ENCODE measurements around the gene CLCNKB. TPM values are rescaled to one million over a fixed set of nuclear protein-coding genes. Genes with fewer than 3 reads are reported as not detected.
A peak's percentile ranks its signal among the peaks of the same experiment; 100 is the strongest.
"Not testable (repeated sequence)": the region's sequence is repeated elsewhere in the genome, so short reads cannot be mapped to it uniquely, and the experiment has no call there.

CLCNKB gene
- total RNA-seq, 1 donor from 2014 or later: 3.0 TPM

DNA sequence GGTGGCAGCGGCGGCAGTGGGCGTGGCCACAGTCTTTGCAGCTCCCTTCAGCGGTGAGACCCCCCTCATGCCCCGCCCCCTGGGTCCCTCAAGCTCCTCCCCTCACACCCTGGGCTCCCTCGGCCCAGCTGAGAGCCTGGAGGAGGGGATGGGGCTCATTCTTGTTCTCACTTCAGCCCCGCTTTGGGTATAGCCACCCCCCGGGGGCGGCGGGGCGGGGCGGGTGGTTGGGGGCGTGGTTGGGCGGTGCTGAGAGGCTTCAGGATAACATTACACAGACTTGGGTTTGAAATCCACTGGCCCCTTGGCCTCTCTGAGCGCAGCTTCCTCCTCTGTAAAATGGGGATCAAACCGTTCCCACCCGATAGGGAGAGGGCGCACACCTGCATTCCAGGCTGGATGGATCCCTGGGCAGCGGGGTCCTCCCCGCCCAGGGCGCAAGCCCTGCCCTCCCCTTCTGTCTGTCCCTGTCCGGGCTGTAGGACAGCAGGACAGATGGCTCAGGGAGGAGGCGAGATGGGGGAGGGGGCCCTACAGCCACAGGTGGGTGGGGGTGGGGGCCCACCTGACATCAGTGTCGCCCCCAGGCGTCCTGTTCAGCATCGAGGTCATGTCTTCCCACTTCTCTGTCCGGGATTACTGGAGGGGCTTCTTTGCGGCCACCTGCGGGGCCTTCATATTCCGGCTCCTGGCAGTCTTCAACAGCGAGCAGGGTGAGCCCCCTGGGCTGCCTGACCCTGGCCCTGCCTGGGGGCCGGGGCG lies 16.7 kb upstream of the CLCNKB start:
- peaks cover 2% of the 10 kb centered on the region for H3K4me1 Mint-ChIP-seq
- peak in 1 of 2 experiments; percentile 79 for DNase-seq (ENCODE audit: low spot score in 2 of 2, unreplicated experiment in 2 of 2)
- H3K9me3 Mint-ChIP-seq: no peaks in the 10 kb centered on the region
- no peaks in the 10 kb centered on the region for H3K36me3 Mint-ChIP-seq
- H3K4me3 Mint-ChIP-seq: peak overlapping the region; percentile 33
- H3K27me3 Mint-ChIP-seq (ENCODE audit: low read depth): peaks cover 4% of the 10 kb centered on the region
- TF ChIP-seq CTCF (IDR thresholded peaks at IDR 0.05; ENCODE audit: unreplicated experiment): no peak
- H3K27ac Mint-ChIP-seq: no peak overlapping the region

DNA sequence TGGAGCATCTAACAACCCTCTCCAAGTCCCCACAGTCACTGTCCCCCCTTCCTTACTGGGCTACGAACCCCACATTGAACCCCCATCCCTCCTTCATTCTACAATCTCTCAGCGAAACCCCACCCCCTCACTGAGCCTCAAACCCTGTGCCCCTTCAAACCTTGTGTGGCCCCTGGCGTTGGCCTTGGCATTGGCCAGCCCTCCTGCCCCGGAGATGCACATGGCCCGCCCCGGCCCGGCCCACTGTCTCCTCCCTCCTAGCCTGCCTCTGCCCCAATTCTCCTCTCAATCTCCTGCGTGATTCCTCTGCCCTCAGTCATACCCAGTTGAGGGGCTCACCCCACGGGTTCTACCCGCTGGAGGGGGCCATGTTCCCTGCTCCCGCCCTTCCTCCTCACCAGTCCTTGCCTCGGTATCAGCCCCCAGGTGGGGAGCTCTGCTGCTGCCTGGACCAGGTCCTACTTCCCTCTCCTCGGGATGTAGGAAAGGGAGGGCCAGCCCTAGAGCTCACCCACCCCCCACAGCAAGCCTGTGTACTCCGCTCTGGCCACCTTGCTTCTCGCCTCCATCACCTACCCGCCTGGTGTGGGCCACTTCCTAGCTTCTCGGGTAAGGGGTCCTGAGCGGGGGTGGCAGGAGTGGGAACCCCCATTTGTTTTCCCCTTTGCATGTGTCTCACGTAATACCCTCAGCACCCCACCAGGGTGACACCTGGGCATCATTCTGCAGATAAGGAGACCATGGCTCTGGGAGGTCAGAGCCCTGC lies 15.2 kb upstream of the CLCNKB start:
- Mint-ChIP-seq H3K27me3 (ENCODE audit: low read depth) (peaks cover 2% of the 10 kb centered on the region), H3K4me1 (peaks cover 9% of the 10 kb centered on the region), H3K36me3 (no peaks in the 10 kb centered on the region), H3K9me3 (no peaks in the 10 kb centered on the region), H3K4me3 (no peak overlapping the region), H3K27ac (no peak overlapping the region)
- DNase-seq (ENCODE audit: low spot score in 2 of 2, unreplicated experiment in 2 of 2): no peak
- TF ChIP-seq CTCF (IDR thresholded peaks at IDR 0.05; ENCODE audit: unreplicated experiment): peak; percentile 23

GRCh38 chr1:16029003-16029268 lies 14.6 kb upstream of the CLCNKB start:
- not testable (repeated sequence) for H3K27ac Mint-ChIP-seq; H3K9me3 Mint-ChIP-seq; H3K27me3 Mint-ChIP-seq (ENCODE audit: low read depth); H3K4me3 Mint-ChIP-seq; DNase-seq (ENCODE audit: low spot score in 2 of 2, unreplicated experiment in 2 of 2); H3K36me3 Mint-ChIP-seq; H3K4me1 Mint-ChIP-seq
- peak; percentile 16 for TF ChIP-seq CTCF (IDR thresholded peaks at IDR 0.05; ENCODE audit: unreplicated experiment)

- TF ChIP-seq CTCF (IDR thresholded peaks at IDR 0.05; ENCODE audit: unreplicated experiment): no peak
- Mint-ChIP-seq H3K27me3 (ENCODE audit: low read depth) (peaks cover 2% of the 10 kb centered on the region), H3K4me1 (peaks cover 9% of the 10 kb centered on the region), H3K9me3 (no peaks in the 10 kb centered on the region), H3K36me3 (no peaks in the 10 kb centered on the region), H3K27ac (no peak overlapping the region), H3K4me3 (no peak overlapping the region)
- no peak for DNase-seq (ENCODE audit: low spot score in 2 of 2, unreplicated experiment in 2 of 2)
These were observed 14.3 kb upstream of the CLCNKB start for GRCh38 chr1:16029288-16029687.

- H3K27me3 Mint-ChIP-seq (ENCODE audit: low read depth): peaks cover 2% of the 10 kb centered on the region
- H3K4me1 Mint-ChIP-seq: peaks cover 9% of the 10 kb centered on the region
- H3K36me3 Mint-ChIP-seq: no peaks in the 10 kb centered on the region
- no peak overlapping the region for H3K27ac Mint-ChIP-seq
- TF ChIP-seq CTCF (IDR thresholded peaks at IDR 0.05; ENCODE audit: unreplicated experiment): no peak
- H3K9me3 Mint-ChIP-seq: no peaks in the 10 kb centered on the region
- DNase-seq (ENCODE audit: low spot score in 2 of 2, unreplicated experiment in 2 of 2): no peak
- H3K4me3 Mint-ChIP-seq: no peak overlapping the region
These were observed 12.0 kb upstream of the CLCNKB start for GRCh38 chr1:16031551-16031950.

Measured in mesothelial cell of epicardium (in vitro differentiated cells).